WTC11 (cell line): ENCODE results near the gene GPC6. TPM values are rescaled to one million over a fixed set of nuclear protein-coding genes. Genes with fewer than 3 reads are reported as not detected.

Source experiments
- ATAC-seq: fragments of 200-7000 bp; cut with Tn5 transposase; 2 replicates; pipeline ENCODE4 v1.10.0; 2021; ENCODE audit warnings: mild to moderate bottlenecking, moderate library complexity
- CTCF ChIA-PET: fragments of 300-600 bp; sonication (Branson Sonifier 250); formaldehyde crosslinking; loops from one replicate; lab custom pipeline; 2021; ENCODE audit warnings: antibody characterized with exemption; lab: Charles Lee
- POLR2A ChIA-PET: fragments of 350-600 bp; sonication (Branson Sonifier 250); formaldehyde crosslinking; loops from one replicate; lab custom pipeline; 2021; ENCODE audit warnings: antibody characterized with exemption; lab: Charles Lee
- DNase-seq: peaks from one replicate; pipeline ENCODE4 v3.0.0; 2021; ENCODE audit warnings: low spot score
- H3K27ac Mint-ChIP-seq: 2 replicates; pipeline ENCODE4 v1.8.0; 2021; ENCODE audit warnings: mixed read lengths
- H3K27me3 Mint-ChIP-seq: 2 replicates; pipeline ENCODE4 v1.8.0; 2021; ENCODE audit warnings: low read depth, mild to moderate bottlenecking, moderate library complexity, mixed read lengths
- H3K36me3 Mint-ChIP-seq: 2 replicates; pipeline ENCODE4 v1.8.0; 2021; ENCODE audit warnings: mixed read lengths
- H3K4me1 Mint-ChIP-seq: 2 replicates; pipeline ENCODE4 v1.8.0; 2022; ENCODE audit warnings: mixed read lengths
- H3K4me3 Mint-ChIP-seq: 2 replicates; pipeline ENCODE4 v1.8.0; 2021; ENCODE audit warnings: mild to moderate bottlenecking, moderate library complexity, mixed read lengths
- H3K9me3 Mint-ChIP-seq: 2 replicates; pipeline ENCODE4 v1.8.0; 2021; ENCODE audit warnings: mixed read lengths
- ELF4 ChIP-seq: sonication (generic); formaldehyde crosslinking; IDR thresholded peaks from 2 replicates; pipeline ENCODE4 v1.8.1; 2022; ENCODE audit warnings: low read depth, mild to moderate bottlenecking, moderate library complexity, missing genetic modification reagents
- HMGA2 ChIP-seq: fragments of 250-450 bp; sonication (Bioruptor Pico); IDR thresholded peaks from 2 replicates; pipeline ENCODE4 v1.4.0; 2021; ENCODE audit warnings: mild to moderate bottlenecking, moderate library complexity
- KAT7 ChIP-seq: sonication (generic); formaldehyde crosslinking; IDR thresholded peaks from 2 replicates; pipeline ENCODE4 v1.8.1; 2023; ENCODE audit warnings: missing genetic modification reagents, mild to moderate bottlenecking, borderline replicate concordance
- MXD4 ChIP-seq: fragments of 250-450 bp; sonication (Bioruptor Pico); IDR thresholded peaks from 2 replicates; pipeline ENCODE4 v1.8.0; 2021; ENCODE audit warnings: mild to moderate bottlenecking, moderate library complexity, borderline replicate concordance
- NFE2L1 ChIP-seq: sonication (generic); formaldehyde crosslinking; IDR thresholded peaks from 2 replicates; pipeline ENCODE4 v1.8.1; 2023; ENCODE audit warnings: missing genetic modification reagents
- SMAD3 ChIP-seq: sonication (generic); formaldehyde crosslinking; IDR thresholded peaks from 2 replicates; pipeline ENCODE4 v1.8.0; 2022; ENCODE audit warnings: missing genetic modification reagents, mild to moderate bottlenecking, borderline replicate concordance
- SMAD4 ChIP-seq: sonication (generic); formaldehyde crosslinking; IDR thresholded peaks from 2 replicates; pipeline ENCODE4 v1.8.0; 2022; ENCODE audit warnings: mild to moderate bottlenecking, missing genetic modification reagents
- SP1 ChIP-seq: sonication (generic); formaldehyde crosslinking; conservative IDR thresholded peaks from 2 replicates; pipeline ENCODE4 v1.8.1; 2022; ENCODE audit warnings: missing genetic modification reagents
- TEAD1 ChIP-seq: sonication (generic); formaldehyde crosslinking; IDR thresholded peaks from 2 replicates; pipeline ENCODE4 v1.8.0; 2022; ENCODE audit warnings: mild to moderate bottlenecking, missing genetic modification reagents
- TP53 ChIP-seq: sonication (generic); formaldehyde crosslinking; IDR thresholded peaks from 2 replicates; pipeline ENCODE4 v1.8.1; 2023; ENCODE audit warnings: mild to moderate bottlenecking, missing genetic modification reagents
- ZNF263 ChIP-seq: sonication (generic); formaldehyde crosslinking; IDR thresholded peaks from 2 replicates; pipeline ENCODE4 v1.8.1; 2022; ENCODE audit warnings: low read depth, mild to moderate bottlenecking, moderate library complexity, missing genetic modification reagents
- total RNA-seq: library from RNA; stranded (reverse); gene quantifications from 3 replicates; pipeline ENCODE4 v1.2.3, GENCODE V29; 2021
- TF ChIP-seq, protein P1 (sequence below): fragments of 250-450 bp; sonication (Bioruptor Pico); IDR thresholded peaks from 2 replicates; pipeline ENCODE4 v2.1.2; 2022; ENCODE audit warnings: mild to moderate bottlenecking, moderate library complexity
- TF ChIP-seq, protein P2 (sequence below): fragments of 250-450 bp; sonication (Bioruptor Pico); conservative IDR thresholded peaks from 2 replicates; pipeline ENCODE4 v1.9.0; 2021; ENCODE audit warnings: mild to moderate bottlenecking
- TF ChIP-seq, protein P3 (sequence below): fragments of 200-600 bp; IDR thresholded peaks from 2 replicates; pipeline ENCODE4 v1.8.0; 2022; ENCODE audit warnings: antibody characterized with exemption
- TF ChIP-seq, protein P4 (sequence below): sonication (generic); formaldehyde crosslinking; IDR thresholded peaks from 2 replicates; pipeline ENCODE4 v1.8.1; 2022; ENCODE audit warnings: mild to moderate bottlenecking, moderate library complexity, missing genetic modification reagents
- TF ChIP-seq, protein P5 (sequence below): sonication (generic); formaldehyde crosslinking; IDR thresholded peaks from 2 replicates; pipeline ENCODE4 v1.8.1; 2023; ENCODE audit warnings: mild to moderate bottlenecking, missing genetic modification reagents, borderline replicate concordance
- TF ChIP-seq, protein P6 (sequence below): sonication (generic); formaldehyde crosslinking; IDR thresholded peaks from 2 replicates; pipeline ENCODE4 v1.8.1; 2022; ENCODE audit warnings: missing genetic modification reagents, borderline replicate concordance
- TF ChIP-seq, protein P7 (sequence below): sonication (generic); formaldehyde crosslinking; IDR thresholded peaks from 2 replicates; pipeline ENCODE4 v1.8.1; 2023; ENCODE audit warnings: mild to moderate bottlenecking, missing genetic modification reagents, moderate library complexity

GPC6 gene
- total RNA-seq, 1 experiment from 2014 or later, result 19.5 TPM

DNA sequence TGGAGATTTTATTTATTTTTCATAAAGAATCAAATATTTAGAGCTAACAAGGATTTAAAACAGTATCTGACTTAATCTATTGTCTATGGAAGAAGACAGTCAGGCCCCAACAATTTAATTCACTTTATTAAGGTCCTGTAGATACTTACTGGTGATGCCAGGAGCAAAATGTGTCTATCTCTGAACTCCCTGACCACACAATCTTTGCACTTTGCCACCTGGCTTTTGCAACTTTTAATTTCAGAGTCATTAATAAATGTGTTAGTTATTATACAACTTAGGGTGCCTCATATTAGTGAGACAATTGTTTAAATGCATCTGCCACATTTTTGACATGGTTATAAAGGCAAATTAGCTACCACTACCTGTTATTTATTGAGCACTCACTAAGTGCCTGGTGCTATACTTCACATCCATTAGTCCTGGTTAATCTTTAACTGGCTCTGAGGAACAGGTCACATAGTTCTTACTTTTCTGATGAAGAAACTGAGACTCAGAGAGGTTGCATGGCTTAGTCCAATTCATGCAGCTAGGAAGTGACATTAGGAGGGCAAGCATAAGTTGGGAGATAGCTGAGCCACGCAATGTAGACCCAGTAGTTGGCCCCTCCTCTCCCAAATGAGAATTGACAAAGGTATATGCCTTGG, 955.0 kb downstream of the GPC6 start:
- Mint-ChIP-seq H3K36me3 (no peaks in the 10 kb centered on the region), H3K27me3 (no peaks in the 10 kb centered on the region), H3K4me1 (peaks cover 14% of the 10 kb centered on the region), H3K27ac (no peak overlapping the region), H3K9me3 (no peaks in the 10 kb centered on the region), H3K4me3 (no peak overlapping the region)
- CTCF ChIA-PET, result interaction anchor here (1.2 kb wide), 1 partner anchor 11 kb away, joined by 4 read pairs; no protein-coding TSS in a partner anchor
- ATAC-seq (no peak), DNase-seq (no peak)
- POLR2A ChIA-PET, result no interaction called here
- TF ChIP-seq ELF4 (no peak), SP1 (CRISPR knock-in tag) (no peak), NFE2L1 (no peak), MXD4 (no peak), KAT7 (CRISPR knock-in tag) (no peak), SMAD3 (CRISPR knock-in tag) (no peak)
- TF ChIP-seq, protein P1, sequence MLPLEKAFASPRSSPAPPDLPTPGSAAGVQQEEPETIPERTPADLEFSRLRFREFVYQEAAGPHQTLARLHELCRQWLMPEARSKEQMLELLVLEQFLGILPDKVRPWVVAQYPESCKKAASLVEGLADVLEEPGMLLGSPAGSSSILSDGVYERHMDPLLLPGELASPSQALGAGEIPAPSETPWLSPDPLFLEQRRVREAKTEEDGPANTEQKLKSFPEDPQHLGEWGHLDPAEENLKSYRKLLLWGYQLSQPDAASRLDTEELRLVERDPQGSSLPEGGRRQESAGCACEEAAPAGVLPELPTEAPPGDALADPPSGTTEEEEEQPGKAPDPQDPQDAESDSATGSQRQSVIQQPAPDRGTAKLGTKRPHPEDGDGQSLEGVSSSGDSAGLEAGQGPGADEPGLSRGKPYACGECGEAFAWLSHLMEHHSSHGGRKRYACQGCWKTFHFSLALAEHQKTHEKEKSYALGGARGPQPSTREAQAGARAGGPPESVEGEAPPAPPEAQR (CRISPR knock-in tag), result no peak
- TF ChIP-seq, protein P2, sequence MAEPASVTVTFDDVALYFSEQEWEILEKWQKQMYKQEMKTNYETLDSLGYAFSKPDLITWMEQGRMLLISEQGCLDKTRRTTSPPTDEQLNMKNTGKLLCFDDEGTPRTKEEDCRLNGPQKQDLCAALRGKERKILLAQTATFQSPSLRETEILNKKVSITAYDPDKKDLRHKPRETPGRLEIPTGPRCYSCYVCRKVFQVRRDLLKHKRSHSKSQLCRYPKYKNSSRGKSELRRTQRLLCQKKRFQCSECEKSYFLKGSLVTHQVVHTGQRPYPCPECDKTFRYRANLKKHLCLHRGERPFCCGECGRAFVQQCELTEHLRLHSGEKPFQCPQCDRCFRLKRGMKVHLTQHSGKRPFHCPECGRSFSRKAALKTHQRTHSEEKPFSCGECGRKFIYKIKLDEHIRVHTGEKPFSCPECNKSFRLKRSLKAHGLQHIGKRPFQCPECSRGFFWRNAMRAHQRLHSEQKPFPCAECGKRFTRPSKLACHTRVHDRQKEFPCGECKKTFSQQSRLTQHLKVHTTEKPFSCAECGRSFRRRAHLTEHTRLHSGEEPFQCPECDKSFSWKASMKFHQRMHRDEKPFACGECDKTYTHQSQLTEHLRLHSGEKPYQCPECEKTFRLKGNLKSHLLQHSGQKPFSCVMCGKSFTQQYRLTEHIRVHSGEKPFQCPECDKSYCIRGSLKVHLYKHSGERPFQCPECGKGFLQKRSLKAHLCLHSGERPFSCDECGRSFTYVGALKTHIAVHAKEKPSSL (CRISPR knock-in tag), result no peak
- TF ChIP-seq, protein P3, sequence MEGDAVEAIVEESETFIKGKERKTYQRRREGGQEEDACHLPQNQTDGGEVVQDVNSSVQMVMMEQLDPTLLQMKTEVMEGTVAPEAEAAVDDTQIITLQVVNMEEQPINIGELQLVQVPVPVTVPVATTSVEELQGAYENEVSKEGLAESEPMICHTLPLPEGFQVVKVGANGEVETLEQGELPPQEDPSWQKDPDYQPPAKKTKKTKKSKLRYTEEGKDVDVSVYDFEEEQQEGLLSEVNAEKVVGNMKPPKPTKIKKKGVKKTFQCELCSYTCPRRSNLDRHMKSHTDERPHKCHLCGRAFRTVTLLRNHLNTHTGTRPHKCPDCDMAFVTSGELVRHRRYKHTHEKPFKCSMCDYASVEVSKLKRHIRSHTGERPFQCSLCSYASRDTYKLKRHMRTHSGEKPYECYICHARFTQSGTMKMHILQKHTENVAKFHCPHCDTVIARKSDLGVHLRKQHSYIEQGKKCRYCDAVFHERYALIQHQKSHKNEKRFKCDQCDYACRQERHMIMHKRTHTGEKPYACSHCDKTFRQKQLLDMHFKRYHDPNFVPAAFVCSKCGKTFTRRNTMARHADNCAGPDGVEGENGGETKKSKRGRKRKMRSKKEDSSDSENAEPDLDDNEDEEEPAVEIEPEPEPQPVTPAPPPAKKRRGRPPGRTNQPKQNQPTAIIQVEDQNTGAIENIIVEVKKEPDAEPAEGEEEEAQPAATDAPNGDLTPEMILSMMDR, result no peak
- TF ChIP-seq, protein P4, sequence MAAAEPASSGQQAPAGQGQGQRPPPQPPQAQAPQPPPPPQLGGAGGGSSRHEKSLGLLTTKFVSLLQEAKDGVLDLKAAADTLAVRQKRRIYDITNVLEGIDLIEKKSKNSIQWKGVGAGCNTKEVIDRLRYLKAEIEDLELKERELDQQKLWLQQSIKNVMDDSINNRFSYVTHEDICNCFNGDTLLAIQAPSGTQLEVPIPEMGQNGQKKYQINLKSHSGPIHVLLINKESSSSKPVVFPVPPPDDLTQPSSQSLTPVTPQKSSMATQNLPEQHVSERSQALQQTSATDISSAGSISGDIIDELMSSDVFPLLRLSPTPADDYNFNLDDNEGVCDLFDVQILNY (CRISPR knock-in tag), result no peak
- TF ChIP-seq, protein P5, sequence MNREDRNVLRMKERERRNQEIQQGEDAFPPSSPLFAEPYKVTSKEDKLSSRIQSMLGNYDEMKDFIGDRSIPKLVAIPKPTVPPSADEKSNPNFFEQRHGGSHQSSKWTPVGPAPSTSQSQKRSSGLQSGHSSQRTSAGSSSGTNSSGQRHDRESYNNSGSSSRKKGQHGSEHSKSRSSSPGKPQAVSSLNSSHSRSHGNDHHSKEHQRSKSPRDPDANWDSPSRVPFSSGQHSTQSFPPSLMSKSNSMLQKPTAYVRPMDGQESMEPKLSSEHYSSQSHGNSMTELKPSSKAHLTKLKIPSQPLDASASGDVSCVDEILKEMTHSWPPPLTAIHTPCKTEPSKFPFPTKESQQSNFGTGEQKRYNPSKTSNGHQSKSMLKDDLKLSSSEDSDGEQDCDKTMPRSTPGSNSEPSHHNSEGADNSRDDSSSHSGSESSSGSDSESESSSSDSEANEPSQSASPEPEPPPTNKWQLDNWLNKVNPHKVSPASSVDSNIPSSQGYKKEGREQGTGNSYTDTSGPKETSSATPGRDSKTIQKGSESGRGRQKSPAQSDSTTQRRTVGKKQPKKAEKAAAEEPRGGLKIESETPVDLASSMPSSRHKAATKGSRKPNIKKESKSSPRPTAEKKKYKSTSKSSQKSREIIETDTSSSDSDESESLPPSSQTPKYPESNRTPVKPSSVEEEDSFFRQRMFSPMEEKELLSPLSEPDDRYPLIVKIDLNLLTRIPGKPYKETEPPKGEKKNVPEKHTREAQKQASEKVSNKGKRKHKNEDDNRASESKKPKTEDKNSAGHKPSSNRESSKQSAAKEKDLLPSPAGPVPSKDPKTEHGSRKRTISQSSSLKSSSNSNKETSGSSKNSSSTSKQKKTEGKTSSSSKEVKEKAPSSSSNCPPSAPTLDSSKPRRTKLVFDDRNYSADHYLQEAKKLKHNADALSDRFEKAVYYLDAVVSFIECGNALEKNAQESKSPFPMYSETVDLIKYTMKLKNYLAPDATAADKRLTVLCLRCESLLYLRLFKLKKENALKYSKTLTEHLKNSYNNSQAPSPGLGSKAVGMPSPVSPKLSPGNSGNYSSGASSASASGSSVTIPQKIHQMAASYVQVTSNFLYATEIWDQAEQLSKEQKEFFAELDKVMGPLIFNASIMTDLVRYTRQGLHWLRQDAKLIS (CRISPR knock-in tag), result no peak
- TF ChIP-seq, all 79 proteins: peak for 0

DNA sequence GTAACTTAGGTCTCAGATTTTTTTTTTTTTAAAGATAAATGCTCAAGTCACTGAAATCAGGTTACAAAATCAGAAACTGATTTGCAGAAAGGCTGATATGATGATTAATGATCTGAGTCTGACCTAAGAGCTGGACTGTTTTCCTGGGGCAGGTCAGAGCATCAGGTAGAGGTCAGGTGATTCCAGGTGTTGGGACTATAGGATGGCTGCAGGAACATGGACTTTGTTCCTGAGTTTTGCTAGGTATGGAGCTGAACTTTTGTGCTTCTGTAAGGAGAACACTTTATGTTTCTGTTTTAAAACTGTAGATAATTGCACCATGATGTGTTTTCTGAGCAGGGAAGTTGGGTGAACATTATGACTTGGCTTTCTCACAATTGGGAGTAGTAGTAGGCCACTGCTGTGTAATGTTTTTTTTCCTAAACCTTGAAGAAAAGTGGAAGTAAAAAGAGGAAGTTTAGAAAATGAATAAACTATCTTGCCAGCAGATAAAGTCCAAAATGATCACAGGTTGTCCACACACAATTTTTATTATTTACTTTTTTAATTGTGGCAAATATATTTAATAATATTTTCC, 955.7 kb downstream of the GPC6 start:
- ATAC-seq (no peak), DNase-seq (no peak)
- no peak overlapping the region for H3K4me3 Mint-ChIP-seq
- no peaks in the 10 kb centered on the region; the same call in 1 of the 2 replicates for H3K27me3 Mint-ChIP-seq
- TF ChIP-seq ZNF263, result no peak
- TF ChIP-seq TEAD1 (CRISPR knock-in tag), result no peak
- TF ChIP-seq TP53 (CRISPR knock-in tag), result no peak
- TF ChIP-seq, protein P6, sequence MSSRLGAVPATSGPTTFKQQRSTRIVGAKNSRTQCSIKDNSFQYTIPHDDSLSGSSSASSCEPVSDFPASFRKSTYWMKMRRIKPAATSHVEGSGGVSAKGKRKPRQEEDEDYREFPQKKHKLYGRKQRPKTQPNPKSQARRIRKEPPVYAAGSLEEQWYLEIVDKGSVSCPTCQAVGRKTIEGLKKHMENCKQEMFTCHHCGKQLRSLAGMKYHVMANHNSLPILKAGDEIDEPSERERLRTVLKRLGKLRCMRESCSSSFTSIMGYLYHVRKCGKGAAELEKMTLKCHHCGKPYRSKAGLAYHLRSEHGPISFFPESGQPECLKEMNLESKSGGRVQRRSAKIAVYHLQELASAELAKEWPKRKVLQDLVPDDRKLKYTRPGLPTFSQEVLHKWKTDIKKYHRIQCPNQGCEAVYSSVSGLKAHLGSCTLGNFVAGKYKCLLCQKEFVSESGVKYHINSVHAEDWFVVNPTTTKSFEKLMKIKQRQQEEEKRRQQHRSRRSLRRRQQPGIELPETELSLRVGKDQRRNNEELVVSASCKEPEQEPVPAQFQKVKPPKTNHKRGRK (CRISPR knock-in tag), result no peak
- TF ChIP-seq HMGA2 (CRISPR knock-in tag), result peak; percentile 9; the same call in 1 of the 2 replicates
- TF ChIP-seq, protein P7, sequence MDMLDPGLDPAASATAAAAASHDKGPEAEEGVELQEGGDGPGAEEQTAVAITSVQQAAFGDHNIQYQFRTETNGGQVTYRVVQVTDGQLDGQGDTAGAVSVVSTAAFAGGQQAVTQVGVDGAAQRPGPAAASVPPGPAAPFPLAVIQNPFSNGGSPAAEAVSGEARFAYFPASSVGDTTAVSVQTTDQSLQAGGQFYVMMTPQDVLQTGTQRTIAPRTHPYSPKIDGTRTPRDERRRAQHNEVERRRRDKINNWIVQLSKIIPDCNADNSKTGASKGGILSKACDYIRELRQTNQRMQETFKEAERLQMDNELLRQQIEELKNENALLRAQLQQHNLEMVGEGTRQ, result no peak
- no peak for TF ChIP-seq SMAD4 (CRISPR knock-in tag)
- ChIA-PET POLR2A (no interaction called here), CTCF (interaction anchor here (1.2 kb wide), 1 partner anchor 10 kb away, joined by 4 read pairs; no protein-coding TSS in a partner anchor)
- H3K27ac Mint-ChIP-seq, result no peak overlapping the region
- H3K36me3 Mint-ChIP-seq, result no peaks in the 10 kb centered on the region
- H3K9me3 Mint-ChIP-seq, result no peaks in the 10 kb centered on the region
- peaks cover 14% of the 10 kb centered on the region for H3K4me1 Mint-ChIP-seq
